IMR-90 (cell line): ENCODE measurements around the gene USO1. TPM values are rescaled to one million over a fixed set of nuclear protein-coding genes. Genes with fewer than 3 reads are reported as not detected.

ENCODE experiments used
- ATAC-seq: fragments of 200-7000 bp; cut with Tn5 transposase; 2 replicates; pipeline ENCODE4 v1.9.1; 2020; ENCODE audit warnings: low read depth, mild to moderate bottlenecking, moderate library complexity
- Bru-seq: library from RNA; stranded (reverse); fragments of 400-500 nt; gene quantifications from one replicate; lab custom pipeline; 2021; lab: Mats Ljungman, UMichigan
- BruChase-seq, 2 experiments: library from RNA; stranded (reverse); fragments of 400-500 nt; gene quantifications; one replicate each; lab custom pipeline; 2021; lab: Mats Ljungman, UMichigan
- BruUV-seq: library from RNA; stranded (reverse); fragments of 400-500 nt; replicated peaks from 2 replicates; lab custom pipeline; 2021; lab: Mats Ljungman, UMichigan
- CTCF ChIA-PET: fragments of 300-600 bp; formaldehyde crosslinking; extraction: SDS; loops from one replicate; lab custom pipeline; 2021; ENCODE audit warnings: antibody characterized with exemption; lab: Yijun Ruan, JAX
- POLR2A ChIA-PET: fragments of 300-600 bp; sonication (Branson Sonifier 250); formaldehyde crosslinking; loops from one replicate; lab custom pipeline; 2022; ENCODE audit warnings: antibody characterized with exemption; ENCODE audit not compliant: unreplicated experiment; lab: Charles Lee
- DNase-seq: peaks from one replicate; pipeline ENCODE4 v3.0.0; 2013
- H2AFZ ChIP-seq: replicated peaks from 2 replicates; pipeline ENCODE3; 2013; ENCODE audit warnings: low read length, mild to moderate bottlenecking; ENCODE audit not compliant: poor library complexity
- H2AK5ac ChIP-seq: 2 replicates; pipeline ENCODE4 v1.6.1; 2013; ENCODE audit warnings: low read depth, low read length, inconsistent platforms
- H2AK9ac ChIP-seq: replicated peaks from 2 replicates; pipeline ENCODE3; 2013; ENCODE audit warnings: mild to moderate bottlenecking, low read depth, low read length, moderate library complexity; ENCODE audit not compliant: poor library complexity
- H2BK120ac ChIP-seq: 2 replicates; pipeline ENCODE4 v1.6.1; 2013; ENCODE audit warnings: low read depth, low read length, inconsistent platforms
- H2BK15ac ChIP-seq: 3 replicates; pipeline ENCODE4 v1.6.1; 2013; ENCODE audit warnings: low read depth, low read length, inconsistent platforms
- H2BK20ac ChIP-seq: 2 replicates; pipeline ENCODE4 v1.6.1; 2013; ENCODE audit warnings: low read depth, mild to moderate bottlenecking, inconsistent platforms, low read length, moderate library complexity
- H2BK5ac ChIP-seq: 2 replicates; pipeline ENCODE4 v1.6.1; 2013; ENCODE audit warnings: mild to moderate bottlenecking, low read depth, low read length, inconsistent platforms; ENCODE audit not compliant: poor library complexity, severe bottlenecking
- H3K14ac ChIP-seq: replicated peaks from 2 replicates; pipeline ENCODE4 v1.6.1; 2013; ENCODE audit warnings: low read depth, low read length, inconsistent platforms
- H3K18ac ChIP-seq: 2 replicates; pipeline ENCODE4 v1.6.1; 2013; ENCODE audit warnings: low read depth, low read length, control low read depth
- H3K23ac ChIP-seq: 2 replicates; pipeline ENCODE4 v1.6.1; 2013; ENCODE audit warnings: low read depth, low read length, inconsistent platforms
- H3K27ac ChIP-seq: 2 replicates; pipeline ENCODE4 v1.5.1; 2013; ENCODE audit warnings: mild to moderate bottlenecking, control low read depth, low read length; ENCODE audit not compliant: insufficient read depth
- H3K27me3 ChIP-seq: 2 replicates; pipeline ENCODE4 v1.6.1; 2013; ENCODE audit warnings: low read length; ENCODE audit not compliant: control insufficient read depth, insufficient read depth
- H3K36me3 ChIP-seq: 2 replicates; pipeline ENCODE4 v1.6.1; 2013; ENCODE audit warnings: low read length, mixed read lengths; ENCODE audit not compliant: control insufficient read depth, insufficient read depth
- H3K4ac ChIP-seq: 2 replicates; pipeline ENCODE4 v1.6.1; 2013; ENCODE audit warnings: low read depth, low read length, inconsistent platforms
- H3K4me1 ChIP-seq: 2 replicates; pipeline ENCODE4 v1.6.1; 2013; ENCODE audit warnings: low read length, mixed read lengths; ENCODE audit not compliant: control insufficient read depth, insufficient read depth
- H3K4me2 ChIP-seq: 2 replicates; pipeline ENCODE4 v1.6.1; 2013; ENCODE audit warnings: low read depth, mild to moderate bottlenecking, control low read depth, low read length, moderate library complexity
- H3K4me3 ChIP-seq: 2 replicates; pipeline ENCODE4 v1.5.1; 2013; ENCODE audit warnings: low read depth, mild to moderate bottlenecking, control low read depth, low read length, moderate library complexity; ENCODE audit not compliant: insufficient read depth
- H3K56ac ChIP-seq: 2 replicates; pipeline ENCODE4 v1.6.1; 2013; ENCODE audit warnings: low read length, inconsistent platforms; ENCODE audit not compliant: insufficient read depth; ENCODE audit errors: extremely low read depth
- H3K79me1 ChIP-seq, 2 experiments: 2 replicates each; pipeline ENCODE4 v1.6.1; 2013; ENCODE audit warnings: low read length in 2 of 2, inconsistent platforms in 1 of 2, low read depth in 1 of 2
- H3K9ac ChIP-seq: 2 replicates; pipeline ENCODE4 v1.6.1; 2013; ENCODE audit warnings: low read depth, low read length, control low read depth
- H3K9me1 ChIP-seq: 2 replicates; pipeline ENCODE4 v1.6.1; 2013; ENCODE audit warnings: low read length, inconsistent platforms; ENCODE audit not compliant: insufficient read depth
- H3K9me3 ChIP-seq: 2 replicates; pipeline ENCODE4 v1.6.1; 2013; ENCODE audit warnings: low read length; ENCODE audit not compliant: control insufficient read depth, insufficient read depth
- H4K20me1 ChIP-seq: 2 replicates; pipeline ENCODE4 v1.6.1; 2013; ENCODE audit warnings: low read length, inconsistent platforms; ENCODE audit not compliant: insufficient read depth
- H4K5ac ChIP-seq: 2 replicates; pipeline ENCODE4 v1.6.1; 2013; ENCODE audit warnings: mild to moderate bottlenecking, low read depth, low read length, control low read depth
- H4K8ac ChIP-seq, 2 experiments: 2 replicates each; pipeline ENCODE4 v1.6.1; 2013; ENCODE audit warnings: low read depth in 2 of 2, low read length in 2 of 2, control low read depth in 1 of 2, inconsistent platforms in 1 of 2
- H4K91ac ChIP-seq: 2 replicates; pipeline ENCODE4 v1.6.1; 2013; ENCODE audit warnings: low read depth, low read length, inconsistent platforms; ENCODE audit not compliant: insufficient read depth
- BHLHE40 ChIP-seq: fragments of 150-350 bp; IDR thresholded peaks from 2 replicates; pipeline ENCODE4 v1.6.1; 2016; ENCODE audit warnings: mild to moderate bottlenecking, low read depth, low read length
- CEBPB ChIP-seq: IDR thresholded peaks from 2 replicates; pipeline ENCODE4 v1.6.1; 2012; ENCODE audit warnings: low read depth, low read length, improper control_type of control experiment
- MAFK ChIP-seq: IDR thresholded peaks from 2 replicates; pipeline ENCODE4 v1.6.1; 2012; ENCODE audit warnings: low read depth, low read length, improper control_type of control experiment
- MAZ ChIP-seq: IDR thresholded peaks from 2 replicates; pipeline ENCODE4 v1.6.1; 2012; ENCODE audit warnings: low read depth, mild to moderate bottlenecking, low read length, improper control_type of control experiment, moderate library complexity, borderline replicate concordance
- MXI1 ChIP-seq: IDR thresholded peaks from 2 replicates; pipeline ENCODE4 v1.6.1; 2012; ENCODE audit warnings: low read depth, mild to moderate bottlenecking, low read length, moderate library complexity, borderline replicate concordance
- NFE2L2 ChIP-seq: fragments of 150-350 bp; IDR thresholded peaks from 2 replicates; pipeline ENCODE4 v1.6.1; 2016; ENCODE audit warnings: low read depth, mild to moderate bottlenecking, low read length
- POLR2A ChIP-seq: IDR thresholded peaks from 2 replicates; pipeline ENCODE4 v1.6.1; 2012; ENCODE audit warnings: mild to moderate bottlenecking, low read depth, low read length
- RAD21 ChIP-seq: IDR thresholded peaks from 2 replicates; pipeline ENCODE4 v1.6.1; 2012; ENCODE audit warnings: low read length, improper control_type of control experiment
- RCOR1 ChIP-seq: IDR thresholded peaks from 2 replicates; pipeline ENCODE4 v1.6.1; 2012; ENCODE audit warnings: mild to moderate bottlenecking, low read length, improper control_type of control experiment; ENCODE audit not compliant: insufficient replicate concordance
- RFX5 ChIP-seq: IDR thresholded peaks from 2 replicates; pipeline ENCODE4 v1.8.0; 2012; ENCODE audit warnings: low read depth, mild to moderate bottlenecking, low read length, moderate library complexity
- WGBS, 2 experiments: methylation state at CpG; one replicate each; pipeline versions ENCODE4 v1.1.5 to v1.1.7; 2013; ENCODE audit warnings: missing lambda C conversion rate in 2 of 2; ENCODE audit not compliant: insufficient read length in 1 of 2; ENCODE audit errors: extremely low coverage in 2 of 2; 5-methylcytosine and 5-hydroxymethylcytosine counted together
- dilution Hi-C: fragments of 300-500 bp; cut with HindIII; formaldehyde crosslinking; loops from one replicate; pipeline ENCODE4 v1.14.3; 2018; ENCODE audit warnings: low sequenced_read_pairs; ENCODE audit not compliant: unreplicated experiment
- in situ Hi-C: fragments of 300-500 bp; cut with MboI; formaldehyde crosslinking; loops from 3 replicates; pipeline ENCODE4 v1.14.3; 2019; ENCODE audit warnings: low sequenced_read_pairs, inconsistent platforms, mixed read lengths
- intact Hi-C: fragments of 100-400 bp; cut with micrococcal nuclease; formaldehyde crosslinking; loops from 2 replicates; pipeline ENCODE4 v1.10.0; 2022
- long read RNA-seq: library from polyadenylated mRNA; unstranded; transcript quantifications from one replicate; pipeline ENCODE4 v2.0.0, GENCODE V29; 2021; ENCODE audit not compliant: unreplicated experiment
- polyA plus RNA-seq, 3 experiments: library from polyadenylated mRNA; depleted of rRNA; stranded (reverse); fragments of >200 nt; gene quantifications; 2 replicates each; pipeline ENCODE4 v1.2.3, GENCODE V29; 2012; ENCODE audit warnings: low replicate concordance in 1 of 3
- total RNA-seq: library from RNA; depleted of rRNA; stranded (reverse); fragments of >200 nt; gene quantifications from 2 replicates; pipeline ENCODE4 v1.2.3, GENCODE V29; 2012; rRNA removed
- TF ChIP-seq, protein P1 (sequence below): fragments of 150-350 bp; IDR thresholded peaks from 2 replicates; pipeline ENCODE4 v1.6.1; 2016; ENCODE audit warnings: low read depth, mild to moderate bottlenecking, low read length, moderate library complexity, borderline replicate concordance
- TF ChIP-seq, protein P2 (sequence below): conservative IDR thresholded peaks from 2 replicates; pipeline ENCODE4 v1.5.1; 2012; ENCODE audit warnings: mild to moderate bottlenecking, low read depth, low read length, improper control_type of control experiment

USO1 gene
- total RNA-seq: 121 and 181 TPM in 2 replicates
- polyA plus RNA-seq (2012; rRNA removed): 48.1 and 63.7 TPM in 2 replicates
- polyA plus RNA-seq (2012; cell fraction: cytosol; rRNA removed): 9.8 and 15.2 TPM in 2 replicates
- polyA plus RNA-seq (2012; cell fraction: nucleus; rRNA removed; ENCODE audit: low replicate concordance): 4.2 and 49.2 TPM in 2 replicates
- percentile 90 among the genes with signal in this experiment for Bru-seq, nascent RNA
- percentile 94 among the genes with signal in this experiment for BruChase-seq, experiment 1, labeled RNA remaining after a 6-hour chase
- BruChase-seq, experiment 2, labeled RNA remaining after a 2-hour chase: percentile 93 among the genes with signal in this experiment
- long read RNA-seq, full-length matches to known transcripts: 170 of 254 reads
- long read RNA-seq, partial matches to known transcripts: 51 of 254 reads
- long read RNA-seq, other reads (novel, unspliced or antisense): 33 of 254 reads

- H4K5ac ChIP-seq: peak within 1 kb of the TSS; percentile 48
- peak within 1 kb of the TSS; percentile 86 for H3K4ac ChIP-seq
- peak within 1 kb of the TSS; percentile 98 for H2AK9ac ChIP-seq
- H2BK5ac ChIP-seq: peak within 1 kb of the TSS; percentile 79
- no peaks in the 10 kb centered on the region; the same call in 1 of the 2 replicates for H3K9me1 ChIP-seq
- H3K14ac ChIP-seq: peak within 1 kb of the TSS; percentile 93
- peak within 1 kb of the TSS; percentile 69; the same call in 1 of the 2 replicates for H2BK20ac ChIP-seq
- dilution Hi-C loops (no loop called here), intact Hi-C loops (loop anchor here (1.0 to 5.0 kb wide), 3 partner anchors 51 to 125 kb away; partner anchors contain the start of gene G3BP2), in situ Hi-C loops (no loop called here)
- H3K56ac ChIP-seq: peak within 1 kb of the TSS; percentile 96
- WGBS, 2 experiments: 0% methylated on average over 8 of the region's 48 CpGs; no CpG with 5 or more reads in 1 of the 2 experiments
- peak within 1 kb of the TSS; percentile 92 for H2AK5ac ChIP-seq
- peak within 1 kb of the TSS; percentile 91 for H4K91ac ChIP-seq
- peak within 1 kb of the TSS; percentile 75 for H2BK120ac ChIP-seq
- DNase-seq (peak; percentile 99), ATAC-seq (peak; percentile 97)
- H3K4me1 ChIP-seq: peaks cover 6% of the 10 kb centered on the region; the same call in 1 of the 2 replicates
- no peaks in the 10 kb centered on the region for H3K9me3 ChIP-seq
- peaks cover 0 to 40% of the 10 kb centered on the region in 2 experiments; a peak in 2 of 4 replicates for H3K79me1 ChIP-seq
- H3K23ac ChIP-seq: peak within 1 kb of the TSS; percentile 88
- BruUV-seq: no TSS peak
- CTCF ChIA-PET: interaction anchor here (0.5 to 2.3 kb wide), 16 partner anchors 9 to 1919 kb away, joined by 3 to 10 read pairs (median 4); partner anchors contain the start of gene G3BP2
- peak within 1 kb of the TSS; percentile 94 for H3K4me2 ChIP-seq
- H3K27ac ChIP-seq: peak within 1 kb of the TSS; percentile 87
- peak within 1 kb of the TSS; percentile 66 for H3K18ac ChIP-seq
- H3K27me3 ChIP-seq: no peaks in the 10 kb centered on the region
- peak within 1 kb of the TSS; percentile 63; the same call in 1 of the 3 replicates for H2BK15ac ChIP-seq
- POLR2A ChIA-PET: interaction anchor here (0.6 to 0.9 kb wide), 4 partner anchors 41 to 74 kb away, joined by 3 to 7 read pairs (median 4); no protein-coding TSS in a partner anchor
- H3K9ac ChIP-seq: peak within 1 kb of the TSS; percentile 93
- no peaks in the 10 kb centered on the region for H3K36me3 ChIP-seq
- peak within 1 kb of the TSS; percentile 70 for H3K4me3 ChIP-seq
- H2AFZ ChIP-seq: peak within 1 kb of the TSS; percentile 91
- H4K20me1 ChIP-seq: peaks cover 19% of the 10 kb centered on the region; the same call in 1 of the 2 replicates
- H4K8ac ChIP-seq: peak within 1 kb of the TSS; percentile 34 to 90
- TF ChIP-seq NFE2L2: no peak
- TF ChIP-seq CEBPB: no peak
- no peak for TF ChIP-seq RFX5
- no peak for TF ChIP-seq MAFK
- peak; percentile 59 for TF ChIP-seq RAD21
- TF ChIP-seq, protein P1, sequence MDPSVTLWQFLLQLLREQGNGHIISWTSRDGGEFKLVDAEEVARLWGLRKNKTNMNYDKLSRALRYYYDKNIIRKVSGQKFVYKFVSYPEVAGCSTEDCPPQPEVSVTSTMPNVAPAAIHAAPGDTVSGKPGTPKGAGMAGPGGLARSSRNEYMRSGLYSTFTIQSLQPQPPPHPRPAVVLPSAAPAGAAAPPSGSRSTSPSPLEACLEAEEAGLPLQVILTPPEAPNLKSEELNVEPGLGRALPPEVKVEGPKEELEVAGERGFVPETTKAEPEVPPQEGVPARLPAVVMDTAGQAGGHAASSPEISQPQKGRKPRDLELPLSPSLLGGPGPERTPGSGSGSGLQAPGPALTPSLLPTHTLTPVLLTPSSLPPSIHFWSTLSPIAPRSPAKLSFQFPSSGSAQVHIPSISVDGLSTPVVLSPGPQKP: no peak
- TF ChIP-seq MAZ: peak; percentile 98
- TF ChIP-seq RCOR1: no peak
- no peak for TF ChIP-seq BHLHE40
- TF ChIP-seq MXI1: peak; percentile 98
- peak; percentile 98 for TF ChIP-seq POLR2A
- TF ChIP-seq, protein P2, sequence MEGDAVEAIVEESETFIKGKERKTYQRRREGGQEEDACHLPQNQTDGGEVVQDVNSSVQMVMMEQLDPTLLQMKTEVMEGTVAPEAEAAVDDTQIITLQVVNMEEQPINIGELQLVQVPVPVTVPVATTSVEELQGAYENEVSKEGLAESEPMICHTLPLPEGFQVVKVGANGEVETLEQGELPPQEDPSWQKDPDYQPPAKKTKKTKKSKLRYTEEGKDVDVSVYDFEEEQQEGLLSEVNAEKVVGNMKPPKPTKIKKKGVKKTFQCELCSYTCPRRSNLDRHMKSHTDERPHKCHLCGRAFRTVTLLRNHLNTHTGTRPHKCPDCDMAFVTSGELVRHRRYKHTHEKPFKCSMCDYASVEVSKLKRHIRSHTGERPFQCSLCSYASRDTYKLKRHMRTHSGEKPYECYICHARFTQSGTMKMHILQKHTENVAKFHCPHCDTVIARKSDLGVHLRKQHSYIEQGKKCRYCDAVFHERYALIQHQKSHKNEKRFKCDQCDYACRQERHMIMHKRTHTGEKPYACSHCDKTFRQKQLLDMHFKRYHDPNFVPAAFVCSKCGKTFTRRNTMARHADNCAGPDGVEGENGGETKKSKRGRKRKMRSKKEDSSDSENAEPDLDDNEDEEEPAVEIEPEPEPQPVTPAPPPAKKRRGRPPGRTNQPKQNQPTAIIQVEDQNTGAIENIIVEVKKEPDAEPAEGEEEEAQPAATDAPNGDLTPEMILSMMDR: peak; percentile 72
These were observed at the start of gene USO1 for GRCh38 chr4:75724066-75724866. Gene USO1 (plus strand): TSS chr4:75724577. CDS start chr4:75724820, 243 bp downstream.
